ENCODE results near the gene LEAP2.

DNA sequence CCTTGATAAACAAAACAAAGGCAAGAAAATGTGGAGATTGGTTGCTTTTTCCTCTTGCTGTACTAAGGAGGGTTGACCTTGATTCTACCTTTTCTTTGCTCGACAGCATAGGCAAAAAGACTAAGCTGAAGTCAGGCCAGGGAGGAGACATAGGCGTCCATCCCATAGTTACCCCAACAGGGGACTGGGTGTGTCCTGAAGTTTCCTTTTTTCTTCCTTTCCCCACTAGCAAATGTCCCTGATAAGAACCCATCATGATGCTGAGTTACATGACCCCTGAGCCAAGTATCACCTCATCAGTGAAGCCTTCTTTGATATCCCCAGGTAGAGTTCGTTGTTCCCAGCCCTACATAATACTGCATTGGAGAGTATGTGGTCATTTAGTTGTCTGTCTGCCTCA, 33.2 kb upstream of the LEAP2 start:
- TF ChIP-seq POLR2A (IDR thresholded peaks at IDR 0.05) (no peak), CTCF (IDR thresholded peaks at IDR 0.05) (no peak)
